ENCODE data around the gene KIRREL3.
A peak's percentile ranks its signal among the peaks of the same experiment; 100 is the strongest.

The KIRREL3 gene

GRCh38 chr11:126507646-126508045 lies 492.9 kb downstream of the KIRREL3 start:
- DNase-seq (ENCODE audit: low read depth): no peak

GRCh38 chr11:126506789-126507188 lies 493.8 kb downstream of the KIRREL3 start:
- DNase-seq (ENCODE audit: low read depth): no peak

GRCh38 chr11:126502982-126503381 lies 497.6 kb downstream of the KIRREL3 start:
- DNase-seq (ENCODE audit: low read depth): no peak

- DNase-seq (ENCODE audit: low read depth): no peak
Observed at GRCh38 chr11:126502159-126502558, 498.4 kb downstream of the KIRREL3 start.

- no peak for DNase-seq (ENCODE audit: low read depth)
Observed at GRCh38 chr11:126501641-126502040, 498.9 kb downstream of the KIRREL3 start.

- no peak for DNase-seq (ENCODE audit: low read depth)
Observed at GRCh38 chr11:126500981-126501380, 499.6 kb downstream of the KIRREL3 start.

- DNase-seq (ENCODE audit: low read depth): no peak
Observed at GRCh38 chr11:126499131-126499752, 501.3 kb downstream of the KIRREL3 start.

- DNase-seq (ENCODE audit: low read depth): no peak
Observed at GRCh38 chr11:126498281-126498680, 502.3 kb downstream of the KIRREL3 start.

GRCh38 chr11:126497581-126498122 lies 502.9 kb downstream of the KIRREL3 start:
- no peak for DNase-seq (ENCODE audit: low read depth)

- no peak for DNase-seq (ENCODE audit: low read depth)
Observed at GRCh38 chr11:126496576-126497337, 503.8 kb downstream of the KIRREL3 start.

GRCh38 chr11:126495281-126496220 lies 505.0 kb downstream of the KIRREL3 start:
- DNase-seq (ENCODE audit: low read depth): no peak

GRCh38 chr11:126494831-126495230 lies 505.7 kb downstream of the KIRREL3 start:
- no peak for DNase-seq (ENCODE audit: low read depth)

GRCh38 chr11:126492331-126493082 lies 508.1 kb downstream of the KIRREL3 start:
- no peak for DNase-seq (ENCODE audit: low read depth)

GRCh38 chr11:126491092-126491491 lies 509.5 kb downstream of the KIRREL3 start:
- DNase-seq (ENCODE audit: low read depth): no peak

- peak; percentile 9 for DNase-seq (ENCODE audit: low read depth)
Observed at GRCh38 chr11:126489836-126490660, 510.5 kb downstream of the KIRREL3 start.

- no peak for DNase-seq (ENCODE audit: low read depth)
Observed at GRCh38 chr11:126488591-126489370, 511.8 kb downstream of the KIRREL3 start.

GRCh38 chr11:126487711-126488110 lies 512.9 kb downstream of the KIRREL3 start:
- no peak for DNase-seq (ENCODE audit: low read depth)

GRCh38 chr11:126485986-126486635 lies 514.5 kb downstream of the KIRREL3 start:
- DNase-seq (ENCODE audit: low read depth): no peak

Measured in iris pigment epithelial cell (primary cell).